GM19455 (cell line): ENCODE results near the gene GRID1.

Source experiments
- ATAC-seq: cut with Tn5 transposase; IDR thresholded peaks from one replicate; pipeline ENCODE4 v1.9.1; 2021; ENCODE audit not compliant: unreplicated experiment

Gene GRID1

GRCh38 chr10:86198271-86198670, 168.3 kb downstream of the GRID1 start:
- ATAC-seq = no peak

GRCh38 chr10:86197166-86197790, 169.3 kb downstream of the GRID1 start:
- ATAC-seq = no peak

- no peak for ATAC-seq
These were observed 171.0 kb downstream of the GRID1 start for GRCh38 chr10:86195521-86196157.

- ATAC-seq = no peak
These were observed 171.9 kb downstream of the GRID1 start for GRCh38 chr10:86194684-86195083.

- ATAC-seq = no peak
These were observed 172.8 kb downstream of the GRID1 start for GRCh38 chr10:86193841-86194240.

GRCh38 chr10:86192691-86193090, 173.9 kb downstream of the GRID1 start:
- ATAC-seq = no peak

GRCh38 chr10:86192147-86192546, 174.4 kb downstream of the GRID1 start:
- ATAC-seq = no peak

- ATAC-seq = no peak
These were observed 174.9 kb downstream of the GRID1 start for GRCh38 chr10:86191686-86192085.

GRCh38 chr10:86191166-86191565, 175.4 kb downstream of the GRID1 start:
- ATAC-seq = no peak

- no peak for ATAC-seq
These were observed 176.3 kb downstream of the GRID1 start for GRCh38 chr10:86190291-86190690.

GRCh38 chr10:86189891-86190290, 176.7 kb downstream of the GRID1 start:
- ATAC-seq = no peak

GRCh38 chr10:86188796-86189558, 177.6 kb downstream of the GRID1 start:
- ATAC-seq = no peak

GRCh38 chr10:86188326-86188725, 178.3 kb downstream of the GRID1 start:
- ATAC-seq = no peak

GRCh38 chr10:86187499-86188239, 178.9 kb downstream of the GRID1 start:
- ATAC-seq = no peak

GRCh38 chr10:86186633-86187032, 180.0 kb downstream of the GRID1 start:
- no peak for ATAC-seq

GRCh38 chr10:86182595-86182994, 184.0 kb downstream of the GRID1 start:
- ATAC-seq = no peak

- ATAC-seq = no peak
These were observed 184.4 kb downstream of the GRID1 start for GRCh38 chr10:86182150-86182549.

GRCh38 chr10:86180861-86181260, 185.7 kb downstream of the GRID1 start:
- no peak for ATAC-seq

- ATAC-seq = no peak
These were observed 186.6 kb downstream of the GRID1 start for GRCh38 chr10:86179961-86180360.

- ATAC-seq = no peak
These were observed 187.5 kb downstream of the GRID1 start for GRCh38 chr10:86179153-86179524.

GRCh38 chr10:86178401-86179152, 188.0 kb downstream of the GRID1 start:
- ATAC-seq = no peak
